Skin epidermis (tissue), 12 donors: ENCODE results near the gene EFEMP1.

Experiments used
- H3K27ac ChIP-seq, 21 experiments: fragments of 200-600 bp; sonication (generic) in 11 of 21; one replicate each; pipeline ENCODE4 v1.5.0; 2020; ENCODE audit warnings: mild to moderate bottlenecking in 3 of 21, inconsistent platforms in 2 of 21, moderate library complexity in 2 of 21
- H3K4me3 ChIP-seq, 7 experiments: fragments of 200-600 bp; sonication (generic) in 2 of 7; one replicate each; pipeline ENCODE4 v1.5.0; 2020; ENCODE audit warnings: inconsistent platforms in 2 of 7, mild to moderate bottlenecking in 2 of 7, moderate library complexity in 1 of 7

EFEMP1 gene

GRCh38 chr2:55876429-55877086 lies 47.0 kb downstream of the EFEMP1 start:
- Histone ChIP-seq H3K27ac (no peak overlapping the region), H3K4me3 (no peak overlapping the region)

GRCh38 chr2:55875434-55876135 lies 48.0 kb downstream of the EFEMP1 start:
- H3K27ac ChIP-seq, result no peak overlapping the region

GRCh38 chr2:55874338-55874737 lies 49.2 kb downstream of the EFEMP1 start:
- no peak overlapping the region for H3K4me3 ChIP-seq
- no peak overlapping the region for H3K27ac ChIP-seq

More at GRCh38 chr2:55875434-55876135, 48.0 kb downstream of the EFEMP1 start:
- no peak overlapping the region for H3K4me3 ChIP-seq

GRCh38 chr2:55871637-55872036 lies 51.9 kb downstream of the EFEMP1 start:
- H3K4me3 ChIP-seq, result no peak overlapping the region
- peak overlapping the region in 1 of 21 experiments; percentile 22 for H3K27ac ChIP-seq

GRCh38 chr2:55869637-55870325 lies 53.8 kb downstream of the EFEMP1 start:
- peak overlapping the region in 3 of 21 experiments; percentile 29 to 58 (median 40) for H3K27ac ChIP-seq
- no peak overlapping the region for H3K4me3 ChIP-seq

- H3K27ac ChIP-seq, result peak overlapping the region in 1 of 21 experiments; percentile 33
- H3K4me3 ChIP-seq, result no peak overlapping the region
These were observed 58.3 kb downstream of the EFEMP1 start for GRCh38 chr2:55865096-55865835.

- no peak overlapping the region for H3K4me3 ChIP-seq
- peak overlapping the region in 1 of 21 experiments; percentile 31 for H3K27ac ChIP-seq
These were observed 59.1 kb downstream of the EFEMP1 start for GRCh38 chr2:55864351-55865084.

GRCh38 chr2:55862673-55863390 lies 60.8 kb downstream of the EFEMP1 start:
- Histone ChIP-seq H3K4me3 (no peak overlapping the region), H3K27ac (peak overlapping the region in 10 of 21 experiments; percentile 2 to 78 (median 45))

GRCh38 chr2:55862246-55862645 lies 61.3 kb downstream of the EFEMP1 start:
- Histone ChIP-seq H3K27ac (peak overlapping the region in 5 of 21 experiments; percentile 12 to 70 (median 47)), H3K4me3 (no peak overlapping the region)

- H3K27ac ChIP-seq, result peak overlapping the region in 6 of 21 experiments; percentile 9 to 70 (median 34)
- no peak overlapping the region for H3K4me3 ChIP-seq
These were observed 61.8 kb downstream of the EFEMP1 start for GRCh38 chr2:55861733-55862132.

GRCh38 chr2:55860832-55861231 lies 62.8 kb downstream of the EFEMP1 start:
- no peak overlapping the region for H3K4me3 ChIP-seq
- H3K27ac ChIP-seq, result peak overlapping the region in 1 of 21 experiments; percentile 12

- Histone ChIP-seq H3K4me3 (no peak overlapping the region), H3K27ac (no peak overlapping the region)
These were observed 63.7 kb downstream of the EFEMP1 start for GRCh38 chr2:55859875-55860274.

GRCh38 chr2:55857766-55858165 lies 65.8 kb downstream of the EFEMP1 start:
- Histone ChIP-seq H3K4me3 (no peak overlapping the region), H3K27ac (no peak overlapping the region)

- Histone ChIP-seq H3K27ac (peak overlapping the region in 1 of 21 experiments; percentile 25), H3K4me3 (no peak overlapping the region)
These were observed 66.6 kb downstream of the EFEMP1 start for GRCh38 chr2:55856936-55857335.

GRCh38 chr2:55848096-55848495 lies 75.5 kb downstream of the EFEMP1 start:
- H3K27ac ChIP-seq, result no peak overlapping the region
- H3K4me3 ChIP-seq, result no peak overlapping the region

GRCh38 chr2:55846426-55846825 lies 77.2 kb downstream of the EFEMP1 start:
- H3K4me3 ChIP-seq, result no peak overlapping the region
- H3K27ac ChIP-seq, result no peak overlapping the region

GRCh38 chr2:55844986-55845385 lies 78.6 kb downstream of the EFEMP1 start:
- Histone ChIP-seq H3K27ac (no peak overlapping the region), H3K4me3 (no peak overlapping the region)

GRCh38 chr2:55843994-55844345 lies 79.6 kb downstream of the EFEMP1 start:
- peak overlapping the region in 1 of 21 experiments; percentile 10 for H3K27ac ChIP-seq
- H3K4me3 ChIP-seq, result no peak overlapping the region
